ENCODE data around the gene TNFSF4.
A peak's percentile ranks its signal among the peaks of the same experiment; 100 is the strongest.

The TNFSF4 gene

GRCh38 chr1:173195596-173196088, 11.5 kb downstream of the TNFSF4 start:
- TF ChIP-seq MAX (IDR thresholded peaks at IDR 0.05; ENCODE audit: low read depth, low read length) (no peak), CTCF (IDR thresholded peaks at IDR 0.05; ENCODE audit: low read depth, low read length) (no peak), POLR2A (IDR thresholded peaks at IDR 0.05; ENCODE audit: extremely low read depth, insufficient read length) (no peak), MYC (IDR thresholded peaks at IDR 0.05; ENCODE audit: low read depth, low read length) (no peak)
- no peak overlapping the region for H3K4me3 ChIP-seq (ENCODE audit: low read depth, low read length)
- DNase-seq (ENCODE audit: low read depth): no peak

GRCh38 chr1:173193639-173194038, 13.5 kb downstream of the TNFSF4 start:
- TF ChIP-seq MYC (IDR thresholded peaks at IDR 0.05; ENCODE audit: low read depth, low read length): no peak
- TF ChIP-seq CTCF (IDR thresholded peaks at IDR 0.05; ENCODE audit: low read depth, low read length): no peak
- no peak for TF ChIP-seq POLR2A (IDR thresholded peaks at IDR 0.05; ENCODE audit: extremely low read depth, insufficient read length)
- TF ChIP-seq MAX (IDR thresholded peaks at IDR 0.05; ENCODE audit: low read depth, low read length): no peak
- DNase-seq (ENCODE audit: low read depth): peak; percentile 24
- H3K4me3 ChIP-seq (ENCODE audit: low read depth, low read length): no peak overlapping the region

GRCh38 chr1:173191011-173191705, 16.0 kb downstream of the TNFSF4 start:
- no peak for DNase-seq (ENCODE audit: low read depth)
- H3K4me3 ChIP-seq (ENCODE audit: low read depth, low read length): no peak overlapping the region
- TF ChIP-seq MAX (IDR thresholded peaks at IDR 0.05; ENCODE audit: low read depth, low read length) (no peak), POLR2A (IDR thresholded peaks at IDR 0.05; ENCODE audit: extremely low read depth, insufficient read length) (no peak), CTCF (IDR thresholded peaks at IDR 0.05; ENCODE audit: low read depth, low read length) (no peak), MYC (IDR thresholded peaks at IDR 0.05; ENCODE audit: low read depth, low read length) (no peak)

GRCh38 chr1:173190101-173190936, 16.8 kb downstream of the TNFSF4 start:
- no peak overlapping the region for H3K4me3 ChIP-seq (ENCODE audit: low read depth, low read length)
- TF ChIP-seq CTCF (IDR thresholded peaks at IDR 0.05; ENCODE audit: low read depth, low read length) (no peak), MAX (IDR thresholded peaks at IDR 0.05; ENCODE audit: low read depth, low read length) (no peak), MYC (IDR thresholded peaks at IDR 0.05; ENCODE audit: low read depth, low read length) (no peak), POLR2A (IDR thresholded peaks at IDR 0.05; ENCODE audit: extremely low read depth, insufficient read length) (no peak)
- DNase-seq (ENCODE audit: low read depth): no peak

- no peak overlapping the region for H3K4me3 ChIP-seq (ENCODE audit: low read depth, low read length)
- no peak for DNase-seq (ENCODE audit: low read depth)
- TF ChIP-seq MAX (IDR thresholded peaks at IDR 0.05; ENCODE audit: low read depth, low read length): no peak
- no peak for TF ChIP-seq POLR2A (IDR thresholded peaks at IDR 0.05; ENCODE audit: extremely low read depth, insufficient read length)
- no peak for TF ChIP-seq CTCF (IDR thresholded peaks at IDR 0.05; ENCODE audit: low read depth, low read length)
- TF ChIP-seq MYC (IDR thresholded peaks at IDR 0.05; ENCODE audit: low read depth, low read length): no peak
Observed at GRCh38 chr1:173187671-173188237, 19.4 kb downstream of the TNFSF4 start.
